Measurements from ENCODE around the gene C11orf16. TPM values are rescaled to one million over a fixed set of nuclear protein-coding genes. Genes with fewer than 3 reads are reported as not detected.
"Not testable (repeated sequence)": the region's sequence is repeated elsewhere in the genome, so short reads cannot be mapped to it uniquely, and the experiment has no call there.

Gene C11orf16
- polyA plus RNA-seq, 3 donors, result 0.47 to 0.56 (median 0.56) TPM

DNA sequence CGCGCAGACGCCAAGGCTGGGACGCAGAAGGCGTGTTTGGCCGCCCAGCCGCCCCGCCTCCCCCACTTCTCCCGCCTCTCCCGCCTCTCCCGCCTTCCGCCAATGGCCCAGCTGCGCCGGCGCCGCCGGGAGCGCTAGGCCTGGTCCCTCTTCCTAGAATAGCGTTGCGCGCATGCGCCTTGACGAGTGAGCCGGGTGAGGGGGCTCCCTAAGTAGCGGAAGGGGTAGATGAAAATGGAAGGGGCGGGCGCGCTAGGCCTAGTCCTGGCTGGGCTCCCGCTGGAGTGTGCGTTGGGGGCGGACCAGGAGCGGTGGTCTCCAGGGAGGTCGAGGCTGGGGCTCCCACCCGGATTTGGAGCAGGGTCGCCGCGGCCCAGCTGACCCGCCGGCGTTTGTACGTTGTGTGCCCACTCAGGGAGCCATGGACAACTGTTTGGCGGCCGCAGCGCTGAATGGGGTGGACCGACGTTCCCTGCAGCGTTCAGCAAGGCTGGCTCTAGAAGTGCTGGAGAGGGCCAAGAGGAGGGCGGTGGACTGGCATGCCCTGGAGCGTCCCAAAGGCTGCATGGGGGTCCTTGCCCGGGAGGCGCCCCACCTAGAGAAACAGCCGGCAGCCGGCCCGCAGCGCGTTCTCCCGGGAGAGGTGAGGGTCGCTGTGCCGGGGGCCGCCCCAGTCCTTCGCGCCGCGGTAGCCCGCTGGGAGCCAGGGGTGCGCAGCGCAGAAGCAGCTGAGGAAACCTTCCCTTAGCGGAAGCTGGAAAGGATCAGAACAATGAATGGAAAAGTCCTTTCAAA lies 21.5 kb downstream of the C11orf16 start, which contains the start of gene AKIP1:
Gene AKIP1, plus strand, starts transcription at position 161 of the 795 bp plus-strand sequence. Its CDS starts 261 bp downstream, at position 422.
- peak; percentile 91 to 98 (median 97) for DNase-seq (ENCODE audit: extremely low read depth in 1 of 11, low read depth in 9 of 11, low spot score in 4 of 11)

DNA sequence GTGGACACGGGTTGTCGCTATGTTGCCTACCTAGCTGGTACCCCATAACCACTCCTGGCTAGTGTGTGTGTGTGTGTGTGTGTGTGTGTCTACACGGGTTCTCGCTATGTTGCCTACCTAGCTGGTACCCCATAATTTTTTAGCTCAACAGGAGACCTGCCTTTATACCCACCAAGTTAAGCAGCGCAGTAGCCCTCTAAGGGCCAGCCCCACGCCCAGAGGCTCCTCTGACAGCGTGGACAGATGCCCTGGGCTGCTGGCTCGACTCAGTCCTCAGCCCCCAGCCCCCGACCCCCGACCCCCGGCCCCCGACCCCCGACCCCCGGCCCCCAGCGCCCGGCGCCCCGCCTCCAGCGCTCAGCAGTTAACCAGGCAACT lies 22.1 kb downstream of the C11orf16 start:
- DNase-seq (ENCODE audit: extremely low read depth in 1 of 11, low read depth in 9 of 11, low spot score in 4 of 11), result no peak

DNA sequence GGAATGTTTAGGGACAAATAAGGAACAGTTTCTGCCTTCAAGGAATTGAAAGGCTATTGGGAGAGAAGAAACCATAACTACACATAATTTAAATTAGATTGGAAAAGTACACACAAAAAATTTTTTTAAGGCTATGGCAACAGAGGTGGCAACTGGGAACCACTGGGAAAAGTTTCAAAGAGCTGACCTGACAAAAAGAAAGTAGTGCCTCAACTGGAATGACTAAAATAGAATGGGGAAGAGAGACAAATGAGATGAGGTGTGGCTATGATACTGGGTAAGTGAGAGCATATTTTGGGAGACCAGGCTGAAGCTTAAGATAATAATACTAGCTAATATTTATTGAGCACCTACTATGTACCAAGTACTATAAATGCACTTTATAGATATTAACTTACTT lies 24.6 kb downstream of the C11orf16 start:
- DNase-seq (ENCODE audit: extremely low read depth in 1 of 11, low read depth in 9 of 11, low spot score in 4 of 11), result no peak

DNA sequence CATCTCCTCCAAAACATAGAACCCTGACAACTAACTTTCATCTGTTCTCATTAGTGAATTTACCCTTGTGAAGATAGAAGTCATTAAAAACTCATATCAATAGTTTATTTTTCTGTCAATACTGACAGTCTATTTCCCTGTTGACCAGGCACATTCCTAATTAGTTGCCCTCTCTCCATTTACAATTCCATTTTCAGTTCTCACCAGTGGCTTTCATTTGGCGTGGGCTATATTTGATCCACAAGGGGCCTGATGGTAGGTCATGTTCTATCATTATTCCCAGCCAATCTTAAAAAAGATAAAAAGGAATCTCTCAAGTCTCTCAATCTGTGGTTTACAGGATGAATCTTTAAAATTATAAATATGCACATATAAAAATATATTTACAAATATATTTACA lies 25.6 kb downstream of the C11orf16 start:
- no peak for DNase-seq (ENCODE audit: extremely low read depth in 1 of 11, low read depth in 9 of 11, low spot score in 4 of 11)

DNA sequence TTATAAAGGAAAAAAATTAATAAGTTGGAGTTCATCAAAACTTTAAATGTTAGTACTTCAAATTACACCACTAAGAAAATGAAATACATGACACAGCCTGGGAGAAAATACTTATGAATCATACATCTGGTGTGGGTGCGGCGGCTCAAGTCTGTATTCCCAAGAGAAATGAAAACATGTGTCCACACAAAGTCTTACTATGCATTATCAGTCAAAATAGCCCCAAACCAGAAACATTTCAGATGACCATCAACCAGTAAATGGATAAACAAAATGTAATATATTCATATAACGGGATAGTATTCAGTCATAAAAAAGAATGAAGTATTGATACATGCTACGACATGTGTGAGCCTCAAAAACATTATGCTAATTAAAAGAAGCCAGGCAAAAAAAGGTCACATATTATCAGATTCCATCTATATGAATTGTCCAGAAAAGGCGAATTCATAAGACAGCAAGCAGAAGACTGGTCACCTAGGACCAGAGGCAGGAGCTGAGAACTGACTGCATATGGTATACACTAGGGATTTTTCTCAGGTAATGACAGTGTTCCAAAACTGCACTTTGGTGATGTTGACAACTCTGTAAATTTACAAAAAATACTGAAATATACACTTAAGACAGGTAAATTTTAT lies 27.1 kb downstream of the C11orf16 start:
- DNase-seq (ENCODE audit: extremely low read depth in 1 of 11, low read depth in 9 of 11, low spot score in 4 of 11), result no peak

DNA sequence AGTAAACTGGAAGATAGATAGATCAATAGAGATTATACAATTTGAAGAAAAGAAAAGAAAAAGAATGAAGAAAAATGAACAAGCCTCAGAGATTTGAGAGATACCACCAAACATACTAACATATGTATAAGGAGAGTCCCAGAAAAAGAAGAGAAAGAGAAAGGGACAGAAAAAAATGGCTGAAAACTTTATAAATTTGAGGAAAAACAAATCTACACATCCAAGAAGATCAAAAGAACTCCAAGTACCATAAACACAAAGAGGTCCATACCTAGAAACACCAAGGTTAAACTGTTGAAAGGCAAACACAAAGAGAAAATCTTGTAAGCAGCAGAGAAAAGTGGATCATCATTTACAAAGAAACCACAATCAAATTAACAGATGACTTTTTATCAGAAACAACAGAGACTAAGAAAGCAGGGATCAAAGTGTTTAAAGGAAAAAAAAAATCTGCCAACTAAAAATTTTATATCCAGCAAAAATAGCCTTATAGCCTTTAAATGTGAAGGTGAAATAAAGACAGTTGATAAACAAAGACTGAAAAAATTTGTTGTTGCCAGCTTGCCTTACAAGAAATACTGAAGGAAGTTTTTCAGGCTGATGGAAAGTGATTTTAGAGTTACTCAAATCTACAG lies 33.5 kb downstream of the C11orf16 start:
- DNase-seq (ENCODE audit: extremely low read depth in 1 of 11, low read depth in 9 of 11, low spot score in 4 of 11), result no peak

DNA sequence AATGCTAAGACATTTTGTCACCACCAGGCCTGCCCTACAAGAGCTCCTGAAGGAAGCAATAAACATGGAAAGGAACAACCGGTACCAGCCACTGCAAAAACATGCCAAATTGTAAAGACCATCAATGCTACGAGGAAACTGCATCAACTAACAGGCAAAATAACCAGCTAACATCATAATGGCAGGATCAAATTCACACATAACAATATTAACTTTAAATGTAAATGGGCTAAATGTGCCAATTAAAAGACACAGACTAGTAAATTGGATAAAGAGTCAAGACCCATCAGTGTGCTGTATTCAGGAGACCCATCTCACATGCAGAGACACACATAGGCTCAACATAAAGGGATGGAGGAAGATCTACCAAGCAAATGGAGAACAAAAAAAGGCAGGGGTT lies 41.6 kb downstream of the C11orf16 start:
- not testable (repeated sequence) for DNase-seq (ENCODE audit: extremely low read depth in 1 of 11, low read depth in 9 of 11, low spot score in 4 of 11)

DNA sequence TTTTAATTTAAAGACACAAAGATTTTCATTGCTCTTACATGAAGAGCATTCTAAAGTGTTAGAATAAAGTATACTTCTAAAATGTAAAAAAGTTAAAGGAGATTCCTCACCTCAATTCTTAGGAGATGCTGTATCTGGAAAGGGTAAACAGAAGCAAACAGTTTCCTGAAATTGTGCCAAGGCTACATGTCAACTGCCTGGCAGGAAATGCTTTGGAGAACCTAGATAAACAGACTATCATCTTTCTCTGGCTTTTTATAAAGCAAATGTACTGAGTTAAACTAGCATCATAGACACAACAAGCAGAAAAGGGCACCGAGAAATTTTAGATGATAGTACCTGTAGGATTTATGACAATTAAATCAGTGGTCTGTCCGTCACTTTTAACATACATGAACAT lies 46.4 kb downstream of the C11orf16 start:
- DNase-seq (ENCODE audit: extremely low read depth in 1 of 11, low read depth in 9 of 11, low spot score in 4 of 11), result no peak

DNA sequence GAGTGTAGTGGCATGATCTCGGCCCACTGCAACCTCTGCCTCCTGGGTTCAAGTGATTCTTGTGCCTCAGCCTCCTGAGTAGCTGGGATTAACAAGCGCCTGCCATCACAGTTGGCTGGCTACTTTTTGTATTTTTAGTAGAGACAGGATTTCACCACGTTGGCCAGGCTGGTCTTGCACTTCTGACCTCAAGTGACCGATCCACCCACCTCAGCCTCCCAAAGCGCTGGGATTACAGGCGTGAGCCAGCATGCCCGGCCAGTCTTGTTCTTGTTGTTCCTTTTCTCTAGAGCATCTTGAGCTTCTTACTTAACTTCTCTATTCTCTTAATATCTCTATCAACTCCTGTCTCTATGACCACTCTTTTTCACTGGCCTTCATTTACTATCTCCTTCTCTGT lies 51.2 kb downstream of the C11orf16 start:
- DNase-seq (ENCODE audit: extremely low read depth in 1 of 11, low read depth in 9 of 11, low spot score in 4 of 11), result not testable (repeated sequence)

DNA sequence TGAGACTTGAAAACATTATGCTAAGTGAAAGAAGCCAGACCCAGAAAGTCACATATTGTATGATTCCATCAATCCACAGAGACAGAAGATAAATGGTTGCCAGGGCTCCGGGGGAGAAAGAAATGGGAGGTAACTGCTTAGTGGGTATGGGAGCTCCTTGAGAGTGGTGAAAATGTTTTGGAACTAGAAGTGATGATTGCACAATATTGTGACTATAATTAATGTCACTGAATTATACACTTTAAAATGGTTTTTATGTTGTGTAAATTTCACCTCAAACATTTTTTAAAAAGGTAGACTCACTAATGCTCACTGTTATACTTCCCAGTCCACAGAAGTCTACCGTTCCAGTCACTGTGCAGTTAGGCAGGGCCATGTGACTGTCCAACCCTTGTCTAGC lies 54.0 kb downstream of the C11orf16 start:
- DNase-seq (ENCODE audit: extremely low read depth in 1 of 11, low read depth in 9 of 11, low spot score in 4 of 11), result no peak

DNA sequence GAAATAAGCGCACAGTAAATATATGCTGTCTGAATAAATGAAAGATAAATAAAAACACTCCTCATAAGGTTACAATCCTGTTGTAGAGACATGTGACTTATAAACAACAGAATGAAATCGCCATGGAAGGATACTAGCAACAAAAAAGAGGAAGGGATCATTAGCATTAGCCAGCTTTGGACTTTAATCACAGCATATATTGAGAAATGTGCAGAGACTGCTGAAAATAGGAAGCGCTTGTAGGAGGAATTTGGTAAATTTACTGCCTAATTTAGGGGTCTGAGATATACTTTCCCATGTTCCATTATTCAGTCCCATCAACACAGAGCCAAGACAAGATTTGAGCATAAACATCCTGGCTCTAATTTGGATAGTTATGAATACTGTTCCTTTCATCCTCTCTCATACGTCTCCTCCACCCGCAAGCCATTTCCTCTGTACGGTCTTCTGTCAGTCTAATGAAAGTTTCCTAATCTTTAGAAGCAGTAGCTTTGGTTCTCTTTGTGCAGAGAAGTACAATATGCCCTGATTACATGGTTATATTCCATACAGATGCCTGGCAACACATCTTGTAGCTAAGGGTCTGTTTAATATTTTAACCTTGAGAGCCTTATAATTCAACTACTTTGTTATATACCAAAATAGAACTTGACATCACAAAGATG lies 58.9 kb downstream of the C11orf16 start:
- DNase-seq (ENCODE audit: extremely low read depth in 1 of 11, low read depth in 9 of 11, low spot score in 4 of 11), result peak in 1 of 11 donors; percentile 4

DNA sequence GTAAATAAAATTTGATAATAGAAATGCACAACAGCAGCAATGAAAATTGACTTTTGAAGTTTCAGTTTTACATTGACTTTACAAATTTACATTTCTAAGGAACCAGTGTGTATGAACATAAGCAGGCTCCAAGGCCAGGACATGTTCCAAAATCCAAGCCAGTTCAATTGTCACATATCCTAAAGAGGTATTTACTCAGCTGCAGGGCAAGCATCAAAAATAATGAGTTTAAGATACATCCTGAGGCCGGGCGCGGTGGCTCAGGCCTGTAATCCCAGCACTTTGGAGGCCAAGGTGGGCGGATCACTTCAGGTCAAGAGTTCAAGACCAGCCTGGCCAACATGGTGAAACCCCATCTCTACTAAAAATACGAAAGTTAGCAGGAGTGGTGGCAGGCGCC lies 60.8 kb downstream of the C11orf16 start:
- DNase-seq (ENCODE audit: extremely low read depth in 1 of 11, low read depth in 9 of 11, low spot score in 4 of 11), result peak in 1 of 11 donors; percentile 7

DNA sequence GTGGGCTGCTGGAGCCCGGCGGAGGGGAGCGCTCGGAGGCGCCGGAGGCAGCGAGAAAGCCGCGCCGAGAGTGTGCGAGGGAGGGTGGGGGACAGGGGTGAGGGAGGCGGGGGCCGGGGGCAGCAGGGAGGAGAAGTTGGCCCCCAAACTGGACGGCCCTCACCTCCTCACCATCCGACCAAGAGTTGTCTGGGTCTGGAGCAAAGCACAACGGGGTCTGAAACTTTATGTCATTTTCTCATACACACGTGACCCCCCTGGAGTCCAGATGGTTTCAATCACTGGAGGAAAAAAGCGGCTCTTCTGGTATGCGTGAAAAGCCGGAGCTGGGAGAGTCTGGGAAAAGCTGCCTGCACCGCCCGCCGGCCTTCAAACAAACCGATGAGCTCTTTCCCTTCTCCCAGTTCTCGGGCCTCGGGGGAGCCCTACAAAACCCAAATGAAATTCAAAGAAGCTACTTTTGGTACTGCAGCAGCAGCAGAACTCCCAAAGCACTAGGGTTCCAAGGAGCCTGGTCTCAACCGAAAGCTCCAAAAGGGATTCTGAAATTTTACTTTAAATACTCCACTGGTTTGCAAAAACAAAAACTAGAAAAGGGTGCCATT lies 61.5 kb downstream of the C11orf16 start:
- peak; percentile 87 to 97 (median 94) for DNase-seq (ENCODE audit: extremely low read depth in 1 of 11, low read depth in 9 of 11, low spot score in 4 of 11)

DNA sequence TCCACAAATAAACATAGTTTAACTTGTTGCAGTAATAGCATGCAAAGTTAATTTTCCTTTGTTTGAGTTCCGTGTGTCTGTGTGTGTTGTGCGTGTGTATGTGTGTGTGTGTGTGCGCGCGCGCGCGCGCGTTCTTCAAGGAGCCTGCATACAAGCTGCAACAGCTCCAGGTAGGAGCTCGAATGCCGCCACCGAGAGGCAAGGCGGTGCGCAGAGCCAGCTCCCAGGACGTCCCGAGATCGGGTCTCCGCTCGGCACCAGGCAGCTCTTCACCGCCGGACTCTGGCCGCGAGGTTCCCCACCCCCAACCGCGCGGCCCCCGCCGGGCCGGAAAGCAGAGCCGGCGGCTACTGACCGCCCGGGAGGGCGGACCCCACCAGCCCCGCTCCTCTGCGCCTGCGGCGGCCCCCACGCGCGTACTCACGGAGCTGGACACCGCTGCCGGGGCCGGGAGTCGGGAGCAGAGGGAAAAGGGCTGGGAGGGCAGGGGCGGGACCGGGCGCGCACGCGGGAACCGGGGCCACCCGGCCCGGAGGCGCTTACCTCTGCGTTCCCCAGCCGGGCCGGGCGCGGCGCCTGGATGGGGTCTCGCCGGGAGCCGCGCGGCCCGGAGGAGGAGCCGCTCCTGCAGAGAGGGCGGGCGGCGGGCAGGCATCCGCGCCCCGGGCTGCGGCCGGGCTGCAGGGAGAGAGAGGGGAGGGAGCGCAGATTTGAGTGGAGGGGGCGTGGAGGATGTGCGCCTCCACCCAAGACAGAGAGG lies 62.2 kb downstream of the C11orf16 start:
- DNase-seq (ENCODE audit: extremely low read depth in 1 of 11, low read depth in 9 of 11, low spot score in 4 of 11), result peak; percentile 57 to 77 (median 70)

Other genes starting within 250 kb of the C11orf16 start
- gene AKIP1, start 21.8 kb downstream of the C11orf16 start, polyA plus RNA-seq (ENCODE audit: insufficient read length in 3 of 3), result 10 to 100 TPM; 16.9 to 22.3 (median 19.6) TPM
- under 1 TPM in 1 of 3 donors, not detected in 2; 0.48 TPM for gene ASCL3, start 10.1 kb upstream of the C11orf16 start, polyA plus RNA-seq (ENCODE audit: insufficient read length in 3 of 3)
- gene TMEM9B, start 31.5 kb upstream of the C11orf16 start, polyA plus RNA-seq (ENCODE audit: insufficient read length in 3 of 3), result 10 to 100 TPM; 54.4 to 61.4 (median 56.6) TPM
- gene NRIP3, start 71.1 kb upstream of the C11orf16 start, polyA plus RNA-seq (ENCODE audit: insufficient read length in 3 of 3), result 1 to 10 TPM; 1.1 to 2.4 (median 1.8) TPM
- gene SCUBE2, start 158.7 kb upstream of the C11orf16 start, polyA plus RNA-seq (ENCODE audit: insufficient read length in 3 of 3), result 1 to 10 TPM; 5.3 to 6.6 (median 6.3) TPM